Mucosa of descending colon (tissue), 3 donors: ENCODE results near the gene RPS6KA5. TPM values are rescaled to one million over a fixed set of nuclear protein-coding genes. Genes with fewer than 3 reads are reported as not detected.

Experiments
- ATAC-seq: fragments of 200-7000 bp; cut with Tn5 transposase; one replicate; pipeline ENCODE4 v1.9.1; 2020; ENCODE audit warnings: mild to moderate bottlenecking, moderate library complexity
- DNase-seq, 3 donors: peaks; one replicate each; pipeline ENCODE4 v3.0.0-alpha.2; 2020
- H3K36me3 ChIP-seq: fragments of 200-600 bp; one replicate; pipeline ENCODE4 v1.8.0; 2021; ENCODE audit warnings: low read depth, mild to moderate bottlenecking
- H3K4me1 ChIP-seq: fragments of 200-600 bp; one replicate; pipeline ENCODE4 v1.8.0; 2021; ENCODE audit warnings: low read depth, mild to moderate bottlenecking
- H3K4me3 ChIP-seq: fragments of 200-600 bp; one replicate; pipeline ENCODE4 v1.8.0; 2021; ENCODE audit warnings: mild to moderate bottlenecking
- H3K9me3 ChIP-seq: fragments of 200-600 bp; one replicate; pipeline ENCODE4 v1.8.0; 2021; ENCODE audit warnings: mild to moderate bottlenecking
- intact Hi-C, 2 donors: fragments of 100-400 bp; cut with DNase I in 1 of 2; cut with micrococcal nuclease in 1 of 2; formaldehyde crosslinking; loops; one replicate each; pipeline versions ENCODE4 v1.11.0 to v1.11.1; 2022; cut with DNase I, micrococcal nuclease
- total RNA-seq, 3 donors: library from RNA; stranded (reverse); fragmentation: NEBNext Ultra II Directional in 2 of 3; extraction: Animal tissue kit (Norgen Biotek cat#: 25700) in 2 of 3; gene quantifications; one replicate each; pipeline versions ENCODE4 v1.2.1 to v1.2.4, GENCODE V29; 2021 to 2023
- TF ChIP-seq, protein P1 (sequence below): fragments of 200-600 bp; IDR thresholded peaks from one replicate; pipeline ENCODE4 v1.8.0; 2022; ENCODE audit warnings: antibody characterized with exemption, mild to moderate bottlenecking
- donor health status: DM: no; HTN: no; CAD: no; lungs with moderate emphysema.
- donor health status: DM: no; HTN: no; CAD: no.
- donor health status: DM: no; HTN: yes; CAD: no.

RPS6KA5 gene
- total RNA-seq, 3 donors from 2014 or later = 25.0 to 41.5 (median 27.2) TPM

DNA sequence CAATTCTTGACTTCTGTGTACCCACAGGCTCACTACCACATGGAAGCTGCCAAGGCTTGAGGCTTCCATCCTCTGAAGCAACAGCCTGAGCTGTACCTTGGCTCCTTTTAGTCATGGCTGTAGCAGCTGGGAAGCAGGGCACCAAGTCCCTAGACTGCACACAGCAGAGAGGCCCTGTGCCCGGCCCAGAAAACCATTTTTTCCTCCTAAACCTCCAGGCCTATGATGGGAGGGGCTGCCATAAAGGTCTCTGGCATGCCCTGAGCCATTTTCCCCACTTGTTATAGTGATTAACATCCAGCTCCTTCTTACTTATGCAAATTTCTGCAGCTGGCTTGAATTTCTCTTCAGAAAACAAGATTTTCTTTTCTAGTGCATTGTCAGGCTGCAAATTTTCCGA lies 121.8 kb downstream of the RPS6KA5 start:
- DNase-seq (no peak), ATAC-seq (no peak)
- peaks cover 18% of the 10 kb centered on the region for H3K9me3 ChIP-seq
- H3K4me3 ChIP-seq = no peak overlapping the region
- no peaks in the 10 kb centered on the region for H3K36me3 ChIP-seq
- intact Hi-C loops = no loop called here
- H3K4me1 ChIP-seq = peaks cover 8% of the 10 kb centered on the region
- TF ChIP-seq, protein P1, sequence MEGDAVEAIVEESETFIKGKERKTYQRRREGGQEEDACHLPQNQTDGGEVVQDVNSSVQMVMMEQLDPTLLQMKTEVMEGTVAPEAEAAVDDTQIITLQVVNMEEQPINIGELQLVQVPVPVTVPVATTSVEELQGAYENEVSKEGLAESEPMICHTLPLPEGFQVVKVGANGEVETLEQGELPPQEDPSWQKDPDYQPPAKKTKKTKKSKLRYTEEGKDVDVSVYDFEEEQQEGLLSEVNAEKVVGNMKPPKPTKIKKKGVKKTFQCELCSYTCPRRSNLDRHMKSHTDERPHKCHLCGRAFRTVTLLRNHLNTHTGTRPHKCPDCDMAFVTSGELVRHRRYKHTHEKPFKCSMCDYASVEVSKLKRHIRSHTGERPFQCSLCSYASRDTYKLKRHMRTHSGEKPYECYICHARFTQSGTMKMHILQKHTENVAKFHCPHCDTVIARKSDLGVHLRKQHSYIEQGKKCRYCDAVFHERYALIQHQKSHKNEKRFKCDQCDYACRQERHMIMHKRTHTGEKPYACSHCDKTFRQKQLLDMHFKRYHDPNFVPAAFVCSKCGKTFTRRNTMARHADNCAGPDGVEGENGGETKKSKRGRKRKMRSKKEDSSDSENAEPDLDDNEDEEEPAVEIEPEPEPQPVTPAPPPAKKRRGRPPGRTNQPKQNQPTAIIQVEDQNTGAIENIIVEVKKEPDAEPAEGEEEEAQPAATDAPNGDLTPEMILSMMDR = no peak

DNA sequence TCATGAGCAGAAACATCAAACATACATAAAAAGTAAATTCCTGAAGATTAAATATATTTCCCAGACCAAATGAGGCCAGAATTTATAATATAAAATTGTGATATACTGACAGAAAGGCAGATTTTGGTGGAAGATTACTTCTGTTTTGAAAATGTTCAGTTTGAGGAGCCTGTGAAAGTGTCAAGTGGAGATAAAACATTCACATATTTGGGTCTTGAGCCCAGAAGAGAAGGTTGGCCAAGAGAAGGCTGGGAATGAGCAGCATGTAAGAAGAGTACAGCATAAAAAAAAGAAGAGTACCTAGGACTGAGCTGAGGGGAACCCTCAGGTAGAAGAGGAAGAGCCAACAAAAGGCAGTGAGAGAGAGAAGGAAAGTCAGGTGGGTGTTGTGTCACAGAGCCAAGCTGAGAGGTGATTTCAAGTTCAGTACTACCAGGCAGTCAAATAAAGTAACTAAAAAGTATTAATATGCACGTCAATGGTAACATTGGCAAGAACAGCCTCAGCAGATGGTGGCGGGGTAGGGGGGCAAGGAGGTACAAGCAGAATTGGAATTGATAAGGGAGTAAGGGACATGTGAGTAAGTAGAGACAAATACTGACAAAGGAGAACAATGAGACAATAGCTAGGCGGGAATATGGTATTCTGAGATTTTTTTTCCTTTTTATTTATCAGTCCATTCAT lies 123.5 kb downstream of the RPS6KA5 start:
- intact Hi-C loops = no loop called here
- ATAC-seq (no peak), DNase-seq (no peak)
- TF ChIP-seq, protein P1 = no peak
- H3K9me3 ChIP-seq = peaks cover 18% of the 10 kb centered on the region
- no peaks in the 10 kb centered on the region for H3K4me1 ChIP-seq
- no peak overlapping the region for H3K4me3 ChIP-seq
- H3K36me3 ChIP-seq = no peaks in the 10 kb centered on the region

DNA sequence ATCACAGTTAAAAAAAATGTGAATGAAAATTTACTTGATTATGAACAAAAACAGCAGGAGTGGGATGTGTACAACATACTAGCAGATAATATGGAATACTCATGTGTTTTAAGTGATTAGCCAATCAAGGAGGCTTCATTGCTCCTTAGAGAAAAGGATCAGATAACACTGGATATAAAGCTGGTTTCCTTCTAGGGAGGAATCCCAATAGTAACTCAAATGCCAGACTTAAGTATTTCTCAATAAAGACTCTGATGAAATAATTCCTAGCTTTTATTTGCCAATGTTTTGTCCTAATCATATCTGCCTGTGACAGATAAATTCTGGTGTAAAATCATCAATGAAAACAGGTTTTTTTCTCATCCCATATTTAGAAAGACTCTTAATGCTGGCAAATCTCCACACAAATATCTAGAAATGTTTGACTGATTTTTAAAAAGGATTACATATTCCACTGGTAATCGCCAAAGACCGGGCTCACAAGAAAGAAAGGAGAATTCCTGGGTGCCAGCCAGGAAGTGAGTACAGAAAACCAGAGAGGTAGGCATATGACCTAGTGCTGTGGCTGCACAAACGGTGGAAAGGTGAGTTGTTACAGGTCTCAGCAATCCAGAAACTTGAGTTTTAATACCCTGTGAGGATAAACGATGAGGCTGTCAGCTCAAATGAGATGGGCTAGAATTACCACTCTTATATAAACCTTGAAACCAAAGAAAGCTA lies 135.7 kb downstream of the RPS6KA5 start:
- TF ChIP-seq, protein P1 = no peak
- peak in 1 of 3 donors; percentile 14 for DNase-seq

DNA sequence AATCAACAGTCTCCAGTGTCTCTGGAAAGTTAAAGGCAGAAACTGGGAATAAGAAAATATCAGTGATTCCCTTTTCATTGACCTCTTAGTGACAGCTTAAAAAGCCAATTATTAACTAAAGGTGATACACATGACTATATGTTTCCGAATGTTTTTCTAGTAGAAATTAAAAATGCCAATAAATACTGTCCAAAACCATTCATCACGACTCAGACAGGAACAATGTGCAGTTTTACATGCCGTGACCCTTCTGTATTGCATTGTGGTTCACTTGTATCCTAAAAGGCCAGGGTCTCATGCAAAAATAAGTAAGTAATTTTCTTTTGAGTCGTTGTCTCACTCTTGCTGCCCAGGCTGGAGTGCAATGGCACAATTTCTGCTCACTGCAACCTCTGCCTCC lies 138.3 kb downstream of the RPS6KA5 start:
- H3K9me3 ChIP-seq = no peaks in the 10 kb centered on the region
- no peak for ATAC-seq
- H3K4me1 ChIP-seq = no peaks in the 10 kb centered on the region
- intact Hi-C loops = no loop called here
- DNase-seq = no peak
- no peaks in the 10 kb centered on the region for H3K36me3 ChIP-seq
- TF ChIP-seq, protein P1 = no peak
- H3K4me3 ChIP-seq = no peak overlapping the region

More for the DNA sequence above, 135.7 kb downstream of the RPS6KA5 start:
- no peak for ATAC-seq
- H3K4me3 ChIP-seq = no peak overlapping the region
- no peaks in the 10 kb centered on the region for H3K36me3 ChIP-seq
- H3K4me1 ChIP-seq = no peaks in the 10 kb centered on the region
- intact Hi-C loops = no loop called here
- no peaks in the 10 kb centered on the region for H3K9me3 ChIP-seq

DNA sequence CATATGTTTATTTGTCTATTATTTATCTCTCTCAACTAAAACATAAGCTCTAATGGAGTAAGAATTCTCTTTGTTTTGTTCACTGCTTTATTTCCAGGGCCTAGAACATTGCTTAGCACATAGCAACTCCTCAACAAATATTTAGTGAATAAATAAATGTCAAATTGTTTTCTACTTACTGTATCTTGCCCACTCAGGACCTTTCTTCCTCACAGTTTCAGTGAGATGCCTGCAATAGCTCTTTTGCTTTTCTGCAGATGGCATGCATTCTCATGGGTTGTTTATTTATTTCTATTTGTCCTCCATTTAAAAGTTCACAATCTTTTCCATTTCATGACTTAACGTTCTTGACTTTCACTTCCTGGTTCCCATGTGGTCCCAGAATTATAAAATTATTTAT lies 149.3 kb downstream of the RPS6KA5 start:
- TF ChIP-seq, protein P1 = no peak
- Histone ChIP-seq H3K9me3 (no peaks in the 10 kb centered on the region), H3K4me1 (no peaks in the 10 kb centered on the region), H3K4me3 (no peak overlapping the region), H3K36me3 (no peaks in the 10 kb centered on the region)
- ATAC-seq = no peak
- no peak for DNase-seq
- intact Hi-C loops = no loop called here
